ENCODE data around the gene ZNF90.
"Not testable (repeated sequence)": the region's sequence is repeated elsewhere in the genome, so short reads cannot be mapped to it uniquely, and the experiment has no call there.

Gene ZNF90

GRCh38 chr19:20078581-20079031 is 806 bp downstream of the ZNF90 start:
- Histone ChIP-seq H3K9ac (ENCODE audit: low read depth, low read length, poor library complexity, severe bottlenecking) (peak overlapping the region; percentile 78), H2AFZ (ENCODE audit: low read length) (peak overlapping the region; percentile 65)

GRCh38 chr19:20079476-20079875 is 1.7 kb downstream of the ZNF90 start:
- peak overlapping the region; percentile 79 for H3K4me3 ChIP-seq (ENCODE audit: low read length, poor library complexity, severe bottlenecking)
- H3K9ac ChIP-seq (ENCODE audit: low read depth, low read length, poor library complexity, severe bottlenecking): peak overlapping the region; percentile 78

More at GRCh38 chr19:20078581-20079031, 806 bp downstream of the ZNF90 start:
- peak overlapping the region; percentile 85 for H3K4me2 ChIP-seq (ENCODE audit: low read depth, low read length, poor library complexity, severe bottlenecking)
- H3K27me3 ChIP-seq (ENCODE audit: insufficient read depth, low read length, poor library complexity, severe bottlenecking): no peaks in the 10 kb centered on the region
- H3K79me2 ChIP-seq (ENCODE audit: insufficient read depth, low read length): peaks cover 57% of the 10 kb centered on the region
- TF ChIP-seq CTCF (conservative IDR thresholded peaks at IDR 0.05; ENCODE audit: low read length): no peak
- TF ChIP-seq EZH2phosphoT487 (IDR thresholded peaks at IDR 0.05; ENCODE audit: borderline replicate concordance): no peak
- no peaks in the 10 kb centered on the region for H3K9me2 ChIP-seq (replicated peaks; ENCODE audit: low read depth, low read length)
- peaks cover 11% of the 10 kb centered on the region for H3K4me1 ChIP-seq (ENCODE audit: insufficient read depth, low read length, poor library complexity, severe bottlenecking)
- H3K36me3 ChIP-seq (ENCODE audit: insufficient read depth, low read length): no peaks in the 10 kb centered on the region
- H3F3A ChIP-seq (ENCODE audit: low read depth): no peaks in the 10 kb centered on the region
- H3K9me3 ChIP-seq (ENCODE audit: insufficient read depth, low read depth, low read length): no peaks in the 10 kb centered on the region
- H4K20me1 ChIP-seq (ENCODE audit: insufficient read depth, low read length, poor library complexity, severe bottlenecking): peaks cover 15% of the 10 kb centered on the region
- H3K4me3 ChIP-seq (ENCODE audit: low read length, poor library complexity, severe bottlenecking): peak overlapping the region; percentile 79

GRCh38 chr19:20080656-20081055 is 2.9 kb downstream of the ZNF90 start:
- peak overlapping the region; percentile 85 for H3K4me2 ChIP-seq (ENCODE audit: low read depth, low read length, poor library complexity, severe bottlenecking)
- peaks cover 15% of the 10 kb centered on the region for H4K20me1 ChIP-seq (ENCODE audit: insufficient read depth, low read length, poor library complexity, severe bottlenecking)
- peaks cover 15% of the 10 kb centered on the region for H3K4me1 ChIP-seq (ENCODE audit: insufficient read depth, low read length, poor library complexity, severe bottlenecking)
- no peaks in the 10 kb centered on the region for H3F3A ChIP-seq (ENCODE audit: low read depth)
- H3K79me2 ChIP-seq (ENCODE audit: insufficient read depth, low read length): peaks cover 77% of the 10 kb centered on the region
- H3K9ac ChIP-seq (ENCODE audit: low read depth, low read length, poor library complexity, severe bottlenecking): peak overlapping the region; percentile 28
- H3K4me3 ChIP-seq (ENCODE audit: low read length, poor library complexity, severe bottlenecking): peak overlapping the region; percentile 19
- no peak overlapping the region for H2AFZ ChIP-seq (ENCODE audit: low read length)
- H3K36me3 ChIP-seq (ENCODE audit: insufficient read depth, low read length): no peaks in the 10 kb centered on the region
- no peak for TF ChIP-seq EZH2phosphoT487 (IDR thresholded peaks at IDR 0.05; ENCODE audit: borderline replicate concordance)
- no peak for TF ChIP-seq CTCF (conservative IDR thresholded peaks at IDR 0.05; ENCODE audit: low read length)
- H3K9me3 ChIP-seq (ENCODE audit: insufficient read depth, low read depth, low read length): no peaks in the 10 kb centered on the region
- no peaks in the 10 kb centered on the region for H3K27me3 ChIP-seq (ENCODE audit: insufficient read depth, low read length, poor library complexity, severe bottlenecking)
- no peaks in the 10 kb centered on the region for H3K9me2 ChIP-seq (replicated peaks; ENCODE audit: low read depth, low read length)

More at GRCh38 chr19:20079476-20079875, 1.7 kb downstream of the ZNF90 start:
- no peaks in the 10 kb centered on the region for H3K27me3 ChIP-seq (ENCODE audit: insufficient read depth, low read length, poor library complexity, severe bottlenecking)
- no peaks in the 10 kb centered on the region for H3F3A ChIP-seq (ENCODE audit: low read depth)
- H3K4me2 ChIP-seq (ENCODE audit: low read depth, low read length, poor library complexity, severe bottlenecking): peak overlapping the region; percentile 85
- H3K79me2 ChIP-seq (ENCODE audit: insufficient read depth, low read length): peaks cover 66% of the 10 kb centered on the region
- H3K36me3 ChIP-seq (ENCODE audit: insufficient read depth, low read length): no peaks in the 10 kb centered on the region
- no peak overlapping the region for H2AFZ ChIP-seq (ENCODE audit: low read length)
- no peaks in the 10 kb centered on the region for H3K9me3 ChIP-seq (ENCODE audit: insufficient read depth, low read depth, low read length)
- no peak for TF ChIP-seq EZH2phosphoT487 (IDR thresholded peaks at IDR 0.05; ENCODE audit: borderline replicate concordance)
- TF ChIP-seq CTCF (conservative IDR thresholded peaks at IDR 0.05; ENCODE audit: low read length): no peak
- H3K9me2 ChIP-seq (replicated peaks; ENCODE audit: low read depth, low read length): no peaks in the 10 kb centered on the region
- H3K4me1 ChIP-seq (ENCODE audit: insufficient read depth, low read length, poor library complexity, severe bottlenecking): peaks cover 12% of the 10 kb centered on the region
- H4K20me1 ChIP-seq (ENCODE audit: insufficient read depth, low read length, poor library complexity, severe bottlenecking): peaks cover 15% of the 10 kb centered on the region

GRCh38 chr19:20082232-20082833 is 4.5 kb downstream of the ZNF90 start:
- peaks cover 92% of the 10 kb centered on the region for H3K79me2 ChIP-seq (ENCODE audit: insufficient read depth, low read length)

GRCh38 chr19:20082876-20083275 is 5.1 kb downstream of the ZNF90 start:
- peaks cover 19% of the 10 kb centered on the region for H3K4me1 ChIP-seq (ENCODE audit: insufficient read depth, low read length, poor library complexity, severe bottlenecking)

More at GRCh38 chr19:20082232-20082833, 4.5 kb downstream of the ZNF90 start:
- H3K9me3 ChIP-seq (ENCODE audit: insufficient read depth, low read depth, low read length); H3K36me3 ChIP-seq (ENCODE audit: insufficient read depth, low read length); H3F3A ChIP-seq (ENCODE audit: low read depth); H2AFZ ChIP-seq (ENCODE audit: low read length); H3K9me2 ChIP-seq (replicated peaks; ENCODE audit: low read depth, low read length); H3K27me3 ChIP-seq (ENCODE audit: insufficient read depth, low read length, poor library complexity, severe bottlenecking): not testable (repeated sequence)
- Histone ChIP-seq H3K4me2 (ENCODE audit: low read depth, low read length, poor library complexity, severe bottlenecking) (peak overlapping the region; percentile 85), H3K4me3 (ENCODE audit: low read length, poor library complexity, severe bottlenecking) (peak overlapping the region; percentile 54), H3K9ac (ENCODE audit: low read depth, low read length, poor library complexity, severe bottlenecking) (peak overlapping the region; percentile 33), H3K4me1 (ENCODE audit: insufficient read depth, low read length, poor library complexity, severe bottlenecking) (peaks cover 19% of the 10 kb centered on the region), H4K20me1 (ENCODE audit: insufficient read depth, low read length, poor library complexity, severe bottlenecking) (peaks cover 22% of the 10 kb centered on the region)

More at GRCh38 chr19:20082876-20083275, 5.1 kb downstream of the ZNF90 start:
- H3K9ac ChIP-seq (ENCODE audit: low read depth, low read length, poor library complexity, severe bottlenecking); H3K27me3 ChIP-seq (ENCODE audit: insufficient read depth, low read length, poor library complexity, severe bottlenecking); H3K9me3 ChIP-seq (ENCODE audit: insufficient read depth, low read depth, low read length); H3K9me2 ChIP-seq (replicated peaks; ENCODE audit: low read depth, low read length); H3F3A ChIP-seq (ENCODE audit: low read depth); H2AFZ ChIP-seq (ENCODE audit: low read length); H3K36me3 ChIP-seq (ENCODE audit: insufficient read depth, low read length): not testable (repeated sequence)
- H3K4me2 ChIP-seq (ENCODE audit: low read depth, low read length, poor library complexity, severe bottlenecking): peak overlapping the region; percentile 85
- H3K4me3 ChIP-seq (ENCODE audit: low read length, poor library complexity, severe bottlenecking): peak overlapping the region; percentile 22
- H4K20me1 ChIP-seq (ENCODE audit: insufficient read depth, low read length, poor library complexity, severe bottlenecking): peaks cover 22% of the 10 kb centered on the region
- H3K79me2 ChIP-seq (ENCODE audit: insufficient read depth, low read length): peaks cover 97% of the 10 kb centered on the region
